LNCaP clone FGC (cell line): ENCODE results near the gene TMEM59.
"Not testable (repeated sequence)": the region's sequence is repeated elsewhere in the genome, so short reads cannot be mapped to it uniquely, and the experiment has no call there.

Source experiments
- DNase-seq: peaks from one replicate; pipeline ENCODE4 v3.0.0-alpha.2; 2011; ENCODE audit warnings: low read depth
- H3K4me3 ChIP-seq: 2 replicates; pipeline ENCODE4 v1.5.1; 2011; ENCODE audit warnings: mild to moderate bottlenecking, low read depth, low read length, control low read depth
- TF ChIP-seq, protein P1 (sequence below): IDR thresholded peaks from 2 replicates; pipeline ENCODE4 v1.5.1; 2012; ENCODE audit warnings: mild to moderate bottlenecking; ENCODE audit not compliant: control insufficient read depth, insufficient read depth; ENCODE audit errors: extremely low read depth

The TMEM59 gene, protein sequence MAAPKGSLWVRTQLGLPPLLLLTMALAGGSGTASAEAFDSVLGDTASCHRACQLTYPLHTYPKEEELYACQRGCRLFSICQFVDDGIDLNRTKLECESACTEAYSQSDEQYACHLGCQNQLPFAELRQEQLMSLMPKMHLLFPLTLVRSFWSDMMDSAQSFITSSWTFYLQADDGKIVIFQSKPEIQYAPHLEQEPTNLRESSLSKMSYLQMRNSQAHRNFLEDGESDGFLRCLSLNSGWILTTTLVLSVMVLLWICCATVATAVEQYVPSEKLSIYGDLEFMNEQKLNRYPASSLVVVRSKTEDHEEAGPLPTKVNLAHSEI

DNA sequence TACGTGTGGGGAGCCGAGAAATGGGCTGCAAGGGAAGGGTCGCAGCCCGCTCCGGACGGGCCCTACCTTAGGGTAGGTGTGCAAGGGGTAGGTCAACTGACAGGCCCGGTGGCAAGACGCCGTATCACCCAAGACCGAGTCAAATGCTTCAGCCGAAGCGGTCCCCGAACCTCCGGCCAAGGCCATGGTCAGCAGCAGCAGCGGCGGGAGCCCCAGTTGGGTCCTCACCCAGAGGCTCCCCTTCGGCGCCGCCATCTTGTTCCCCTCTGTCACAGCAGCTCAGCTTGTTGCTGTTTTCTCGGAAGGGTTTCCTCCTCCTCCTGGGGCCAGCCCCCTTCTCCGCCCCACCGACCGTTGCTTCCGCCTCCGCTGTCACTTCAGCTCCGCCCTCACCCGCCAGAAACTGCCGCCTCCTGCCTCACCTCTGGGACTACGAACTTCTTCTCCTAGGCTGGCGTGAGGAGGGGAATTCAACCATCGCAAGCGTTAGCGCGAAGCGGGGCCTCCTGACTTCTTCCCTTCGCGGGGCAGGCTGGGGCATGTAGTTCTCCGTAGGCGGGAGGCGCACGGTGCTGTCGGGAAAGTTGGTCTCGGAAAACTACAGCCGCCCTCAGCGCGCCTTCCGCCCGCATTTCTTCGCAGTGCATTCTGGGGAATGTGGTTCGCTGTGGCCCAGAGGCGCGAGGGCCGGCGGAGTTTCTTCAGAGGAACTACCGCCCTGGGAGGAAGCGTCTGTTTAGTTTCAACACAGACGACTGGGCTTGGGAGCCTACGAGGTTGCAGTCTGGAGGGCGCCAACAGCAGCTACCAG, at the start of gene TMEM59, which contains the start of gene TCEANC2:
TSS of gene TMEM59 (minus strand) at position 271 of the 811 bp plus-strand sequence. CDS start at position 255, 16 bp downstream.
TSS of gene TCEANC2 (plus strand) at position 675 of the 811 bp plus-strand sequence. CDS start 815 bp downstream, outside the sequence.
- peak within 1 kb of the TSS; percentile 99 for H3K4me3 ChIP-seq
- peak; percentile 98 for DNase-seq
- TF ChIP-seq, protein P1, sequence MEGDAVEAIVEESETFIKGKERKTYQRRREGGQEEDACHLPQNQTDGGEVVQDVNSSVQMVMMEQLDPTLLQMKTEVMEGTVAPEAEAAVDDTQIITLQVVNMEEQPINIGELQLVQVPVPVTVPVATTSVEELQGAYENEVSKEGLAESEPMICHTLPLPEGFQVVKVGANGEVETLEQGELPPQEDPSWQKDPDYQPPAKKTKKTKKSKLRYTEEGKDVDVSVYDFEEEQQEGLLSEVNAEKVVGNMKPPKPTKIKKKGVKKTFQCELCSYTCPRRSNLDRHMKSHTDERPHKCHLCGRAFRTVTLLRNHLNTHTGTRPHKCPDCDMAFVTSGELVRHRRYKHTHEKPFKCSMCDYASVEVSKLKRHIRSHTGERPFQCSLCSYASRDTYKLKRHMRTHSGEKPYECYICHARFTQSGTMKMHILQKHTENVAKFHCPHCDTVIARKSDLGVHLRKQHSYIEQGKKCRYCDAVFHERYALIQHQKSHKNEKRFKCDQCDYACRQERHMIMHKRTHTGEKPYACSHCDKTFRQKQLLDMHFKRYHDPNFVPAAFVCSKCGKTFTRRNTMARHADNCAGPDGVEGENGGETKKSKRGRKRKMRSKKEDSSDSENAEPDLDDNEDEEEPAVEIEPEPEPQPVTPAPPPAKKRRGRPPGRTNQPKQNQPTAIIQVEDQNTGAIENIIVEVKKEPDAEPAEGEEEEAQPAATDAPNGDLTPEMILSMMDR = no peak

DNA sequence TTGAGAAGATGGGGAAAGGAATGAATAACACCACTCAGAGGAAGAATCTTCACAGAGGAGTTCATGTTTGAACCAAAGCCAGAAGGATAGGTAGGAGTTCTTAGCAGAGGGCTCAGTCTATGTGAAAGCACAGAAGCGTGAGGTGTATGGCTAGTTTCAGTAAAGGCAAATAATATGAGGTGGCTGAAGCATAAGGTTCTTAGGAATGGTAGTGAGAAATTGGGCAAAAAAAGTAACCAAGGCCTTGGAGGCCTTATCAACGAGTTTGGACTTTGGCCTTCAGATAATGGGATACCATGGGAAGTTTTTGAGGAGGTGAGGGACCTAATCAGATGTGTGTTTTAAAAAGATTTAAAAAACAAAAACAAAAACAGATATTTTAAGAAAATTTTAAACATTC, 47.5 kb upstream of the TMEM59 start:
- TF ChIP-seq, protein P1 = no peak
- DNase-seq = no peak

DNA sequence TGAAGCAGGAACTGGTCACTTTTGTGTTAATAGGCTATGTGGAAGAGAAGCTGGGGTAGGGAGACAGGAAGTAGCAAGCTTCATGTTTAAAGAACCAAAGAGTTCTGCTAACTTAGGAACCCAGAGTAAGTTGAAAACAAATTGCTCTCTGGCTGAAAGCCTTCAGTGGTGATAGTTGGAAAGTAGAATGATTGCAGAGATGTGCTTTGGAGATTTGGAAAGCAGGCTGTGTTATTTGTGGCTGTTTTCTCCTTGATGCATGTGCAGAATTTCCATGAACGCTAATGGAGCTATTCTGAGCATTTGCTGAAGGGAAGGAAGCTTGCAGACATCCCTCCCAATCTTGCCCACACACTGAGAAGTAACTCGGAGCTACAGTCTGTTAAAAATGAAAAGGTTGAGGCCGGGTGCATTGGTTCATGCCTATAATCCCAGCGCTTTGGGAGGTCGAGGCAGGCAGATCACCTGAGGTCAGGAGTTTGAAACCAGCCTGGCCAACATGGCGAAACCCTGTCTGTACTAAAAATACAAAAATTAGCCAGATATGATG, 46.1 kb upstream of the TMEM59 start:
- no peak for DNase-seq
- TF ChIP-seq, protein P1 = no peak
- H3K4me3 ChIP-seq = no peak overlapping the region

More for the DNA sequence above, 47.5 kb upstream of the TMEM59 start:
- no peak overlapping the region for H3K4me3 ChIP-seq

DNA sequence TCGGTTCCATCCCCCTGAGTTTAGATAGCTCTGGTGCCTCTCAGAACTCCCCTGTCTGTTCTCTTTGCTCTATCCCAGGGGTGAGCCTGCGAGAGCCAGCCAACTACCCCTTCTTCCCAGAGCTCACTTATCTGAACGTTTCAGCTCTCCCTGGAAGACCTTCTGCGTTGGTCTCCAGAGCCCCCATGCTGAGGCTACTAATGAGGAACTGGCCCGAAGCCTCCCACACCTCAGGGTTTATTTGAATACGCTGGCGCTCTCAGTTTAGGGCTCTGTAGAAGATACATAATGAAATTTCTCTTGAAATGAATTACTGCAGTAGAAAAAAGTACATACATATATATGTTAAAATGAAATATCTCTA, 43.9 kb upstream of the TMEM59 start:
- no peak overlapping the region for H3K4me3 ChIP-seq
- TF ChIP-seq, protein P1 = no peak
- DNase-seq = no peak

DNA sequence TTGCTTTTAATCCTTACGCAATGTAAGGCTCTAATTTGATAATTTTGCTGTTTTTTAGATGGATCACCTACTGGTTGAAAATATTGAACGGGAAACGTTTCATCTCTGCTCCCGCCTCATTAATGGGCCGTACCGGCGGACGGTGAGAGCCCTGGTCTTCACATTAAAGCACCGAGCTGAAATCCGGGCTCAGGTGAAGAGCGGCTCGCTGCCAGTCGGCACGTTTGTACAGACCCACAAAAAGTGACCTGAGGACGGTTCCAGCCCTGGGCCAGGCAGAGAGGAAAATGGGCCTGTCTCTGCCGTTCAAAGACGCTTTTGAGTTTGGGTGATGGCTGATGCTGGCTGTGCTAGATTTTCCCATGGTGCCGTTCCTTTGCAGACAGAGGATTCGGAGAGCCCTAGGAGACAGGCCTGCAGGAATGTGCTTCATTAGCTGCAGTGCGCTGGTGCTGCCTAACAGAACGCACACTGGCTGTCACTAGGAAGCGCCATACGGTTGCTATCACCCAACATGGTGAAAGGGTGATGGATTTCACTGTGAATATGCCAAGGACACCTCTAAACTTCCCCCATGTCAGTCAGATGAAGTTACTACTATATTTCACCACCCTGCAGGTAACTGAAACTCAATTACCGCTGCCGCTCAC, 43.3 kb upstream of the TMEM59 start:
- H3K4me3 ChIP-seq = no peak overlapping the region
- no peak for DNase-seq
- TF ChIP-seq, protein P1 = no peak

DNA sequence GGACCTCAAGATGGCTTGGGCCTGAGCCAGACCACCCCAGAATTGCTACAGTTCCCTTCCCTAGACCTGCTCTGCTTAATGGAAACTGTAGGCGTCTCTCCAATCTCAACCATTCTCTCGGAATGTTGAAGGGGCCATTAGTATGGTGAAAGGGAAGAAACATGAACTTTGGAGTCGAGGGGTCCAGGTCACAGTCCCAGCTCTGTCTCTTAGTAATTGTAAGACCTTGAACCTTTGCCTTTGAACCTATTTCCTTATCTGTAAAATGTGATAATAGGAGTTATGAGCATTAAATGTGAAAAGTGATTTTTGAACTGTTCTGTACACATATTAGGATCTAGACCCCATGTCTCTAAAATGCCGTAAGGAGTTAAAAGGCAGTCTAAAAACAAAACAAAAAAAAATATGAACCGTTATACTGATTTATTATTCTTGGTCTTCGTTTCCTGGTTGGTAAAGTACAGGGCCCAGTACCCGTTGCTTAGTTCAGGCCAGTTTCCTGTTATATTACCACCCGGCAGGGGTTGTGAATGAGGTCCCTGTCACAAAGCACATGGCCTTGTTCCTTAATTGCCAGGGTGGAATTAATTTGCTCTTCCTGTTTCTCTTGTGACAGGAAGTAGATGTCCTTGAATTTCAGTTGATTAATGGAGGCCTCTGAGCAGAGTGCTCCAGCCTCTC, 42.7 kb upstream of the TMEM59 start:
- DNase-seq = no peak
- TF ChIP-seq, protein P1 = no peak
- H3K4me3 ChIP-seq = no peak overlapping the region

DNA sequence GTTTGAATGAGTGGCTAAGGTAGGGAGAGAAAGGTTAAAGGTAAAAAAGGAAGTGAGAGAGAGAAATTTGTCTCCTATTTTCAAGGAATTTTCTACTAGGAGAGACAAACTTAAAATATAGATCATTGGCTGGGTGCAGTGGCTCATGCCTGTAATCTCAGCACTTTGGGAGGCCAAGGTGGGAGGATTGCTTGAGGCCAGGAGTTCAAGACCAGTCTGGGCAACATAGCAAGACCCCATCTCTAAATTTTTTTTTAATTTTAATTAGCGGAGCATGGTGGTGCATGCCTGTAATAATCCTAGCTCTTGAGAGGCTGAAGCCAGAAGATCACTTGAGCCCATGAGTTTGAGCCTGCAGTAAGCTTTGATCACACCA, 41.7 kb upstream of the TMEM59 start:
- DNase-seq, H3K4me3 ChIP-seq: not testable (repeated sequence)
